HG02840 (cell line): ENCODE results near the gene SNX25.
A peak's percentile ranks its signal among the peaks of the same experiment; 100 is the strongest.
"Not testable (repeated sequence)": the region's sequence is repeated elsewhere in the genome, so short reads cannot be mapped to it uniquely, and the experiment has no call there.

Source experiments
- ATAC-seq: cut with Tn5 transposase; IDR thresholded peaks from one replicate; pipeline ENCODE4 v1.9.1; 2021; ENCODE audit warnings: mild to moderate bottlenecking, moderate library complexity, moderate number of reproducible peaks; ENCODE audit not compliant: unreplicated experiment, low FRiP score

The SNX25 gene

DNA sequence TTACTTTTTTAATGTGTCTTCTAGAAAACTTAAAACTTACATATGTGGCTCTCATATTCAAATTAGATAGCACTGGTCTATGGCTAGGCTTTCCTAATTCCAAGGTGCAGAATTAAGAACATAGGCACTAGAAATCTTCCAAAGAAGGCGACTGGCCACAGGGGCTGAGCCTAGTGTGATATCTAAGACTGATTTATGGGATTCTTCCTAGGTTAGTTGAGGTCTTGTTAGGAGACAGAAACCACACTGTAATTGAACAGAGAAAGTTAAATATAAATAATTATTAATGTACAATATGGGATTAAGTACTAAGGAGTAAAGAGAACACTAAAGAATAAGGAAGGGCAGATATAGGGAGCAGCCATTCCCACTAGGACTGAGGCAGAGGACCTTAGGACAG lies 48.3 kb downstream of the SNX25 start:
- no peak for ATAC-seq

DNA sequence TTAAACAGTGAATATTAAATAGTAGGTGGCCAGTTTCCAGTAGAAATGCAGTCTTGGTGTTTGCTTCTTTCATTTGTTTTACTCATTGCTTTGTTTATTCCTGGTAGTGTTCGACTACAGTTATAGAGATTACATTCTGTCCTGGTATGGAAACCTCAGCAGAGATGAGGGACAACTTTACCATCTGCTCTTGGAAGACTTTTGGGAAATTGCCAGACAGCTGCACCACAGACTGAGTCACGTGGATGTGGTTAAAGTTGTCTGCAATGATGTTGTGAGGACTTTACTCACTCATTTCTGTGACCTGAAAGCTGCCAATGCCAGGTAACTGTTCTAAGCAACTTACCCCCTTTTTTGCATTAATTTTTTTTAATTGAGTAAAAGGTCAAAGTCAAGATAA lies 49.3 kb downstream of the SNX25 start:
- ATAC-seq: not testable (repeated sequence)

DNA sequence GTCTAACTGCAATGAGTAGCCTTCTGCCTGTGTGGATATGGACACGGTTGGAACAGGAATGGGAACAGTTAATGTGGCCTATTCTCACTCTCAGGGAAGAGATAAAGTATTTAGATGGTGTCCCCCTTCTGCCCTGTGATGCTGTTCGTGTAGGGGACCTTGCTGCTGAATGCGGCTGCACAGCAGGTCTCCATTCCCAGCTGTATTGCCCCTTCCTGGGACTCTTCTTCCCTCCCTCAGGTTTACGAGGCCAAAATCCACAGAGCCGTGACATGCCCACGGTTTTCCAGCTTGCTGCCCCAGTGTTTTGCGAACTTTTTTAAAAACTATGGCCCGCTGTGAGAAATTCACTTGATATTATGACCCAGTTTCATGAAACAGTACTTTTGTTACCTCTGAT lies 50.3 kb downstream of the SNX25 start:
- no peak for ATAC-seq

DNA sequence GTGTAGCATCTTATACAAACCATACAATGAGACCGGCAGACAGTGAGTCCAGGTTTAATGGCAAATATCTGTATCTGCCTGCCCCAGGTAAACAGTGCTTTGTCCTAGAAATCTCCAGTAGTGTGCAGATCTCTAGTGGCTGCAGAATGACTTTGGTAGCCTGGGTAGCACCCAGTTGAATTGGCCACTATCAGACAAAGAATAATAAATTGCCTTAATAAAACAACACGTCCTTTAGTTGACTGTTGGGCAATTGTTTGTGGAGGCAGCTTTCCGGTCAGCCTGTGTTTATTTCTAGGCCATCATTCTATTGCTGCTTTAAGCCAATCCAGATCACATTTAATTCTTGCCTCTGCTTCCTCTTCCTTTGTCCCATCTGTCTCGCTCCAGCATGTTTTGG lies 52.5 kb downstream of the SNX25 start:
- no peak for ATAC-seq

DNA sequence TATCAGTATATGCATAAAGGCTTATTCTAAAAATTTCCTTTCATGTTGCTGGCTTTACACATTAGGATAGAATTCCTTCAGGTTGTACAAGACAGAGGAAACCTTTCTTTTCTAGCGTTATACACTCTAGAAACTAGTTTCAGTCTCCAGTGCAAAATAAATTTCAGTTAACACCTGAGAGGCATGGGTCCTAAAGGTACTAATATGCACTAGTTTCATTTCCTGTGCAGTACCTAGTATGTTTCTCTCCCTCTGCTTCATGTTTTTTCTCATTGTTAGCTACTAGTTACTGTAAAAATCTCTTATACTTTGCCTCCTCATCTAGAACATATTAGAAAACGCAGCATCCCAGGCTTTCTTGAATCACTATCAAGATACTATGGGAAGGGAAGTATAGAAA lies 54.0 kb downstream of the SNX25 start:
- peak; percentile 48 for ATAC-seq

DNA sequence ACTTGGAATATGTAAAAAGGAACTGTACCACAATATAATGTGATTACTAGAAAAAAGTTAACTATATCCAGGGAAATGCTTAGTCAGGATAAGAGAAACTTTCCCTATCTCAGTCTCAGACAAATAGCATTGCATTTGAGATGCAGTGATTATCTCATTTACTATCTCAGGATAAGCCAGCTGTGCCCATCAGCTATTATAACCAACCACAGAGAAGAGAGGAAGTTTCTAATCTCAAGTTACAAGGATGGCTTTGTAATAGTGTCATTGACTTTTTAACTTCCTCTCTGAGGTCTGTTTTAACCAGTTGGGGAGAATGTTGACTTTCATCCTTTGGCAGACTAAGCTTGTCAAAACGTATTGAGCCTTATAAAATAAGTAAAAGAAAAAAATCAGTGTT lies 56.5 kb downstream of the SNX25 start:
- ATAC-seq: peak; percentile 46

DNA sequence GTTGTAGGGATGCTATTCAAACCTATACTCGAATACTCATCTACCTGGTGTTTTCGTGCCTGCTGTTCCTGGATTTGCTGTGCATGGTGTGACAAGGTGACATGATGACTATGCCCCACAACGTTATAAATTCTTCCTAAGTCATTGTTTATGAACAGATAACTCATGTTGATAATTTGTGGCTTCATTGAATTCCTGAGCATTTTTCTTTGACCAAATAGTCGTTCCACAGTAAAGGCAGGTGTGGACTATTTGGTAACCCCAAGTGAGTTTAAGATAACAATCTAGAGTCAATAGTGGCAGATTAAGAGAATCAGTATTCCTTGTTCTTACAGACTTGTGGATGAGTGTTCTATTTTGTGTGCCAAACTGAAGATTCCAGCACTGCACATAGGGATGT lies 59.9 kb downstream of the SNX25 start:
- ATAC-seq: no peak

DNA sequence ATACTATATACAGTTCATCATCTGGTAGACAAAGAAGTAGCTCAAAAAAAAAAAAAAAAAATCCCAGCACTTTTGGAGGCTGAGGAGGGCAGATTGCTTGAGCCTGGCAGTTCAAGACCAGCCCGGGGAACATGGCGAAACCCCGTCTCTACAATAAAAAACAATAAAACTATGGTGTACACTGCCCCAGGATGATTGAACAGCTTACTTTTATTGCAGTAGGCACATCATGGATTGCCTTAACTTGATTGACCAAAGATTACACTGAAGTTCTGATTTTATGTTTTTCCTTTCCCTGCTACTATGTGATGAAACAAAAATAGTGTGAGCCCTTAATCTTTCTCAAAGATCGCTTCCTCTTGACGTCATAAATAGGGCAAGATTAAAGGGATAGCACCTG lies 60.6 kb downstream of the SNX25 start:
- ATAC-seq: no peak

DNA sequence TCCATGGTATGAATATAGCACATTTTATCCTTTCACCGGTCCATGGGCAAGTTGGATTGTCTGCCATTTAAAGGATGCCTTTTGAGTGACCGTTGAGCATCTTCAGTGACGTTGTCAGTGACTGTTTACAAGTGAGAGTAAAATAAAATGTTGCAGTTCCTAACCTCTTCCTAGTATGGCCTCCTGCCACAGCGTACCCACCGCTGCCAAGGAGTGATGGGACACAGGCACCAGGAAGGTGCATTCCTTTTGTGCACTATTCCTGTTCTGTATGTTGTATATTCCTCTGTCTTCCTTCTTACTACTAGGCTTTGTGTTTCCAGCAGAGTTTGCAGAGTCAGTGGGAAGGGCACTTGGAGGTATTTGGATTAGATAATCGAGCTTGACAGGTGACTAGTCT lies 61.5 kb downstream of the SNX25 start:
- no peak for ATAC-seq

DNA sequence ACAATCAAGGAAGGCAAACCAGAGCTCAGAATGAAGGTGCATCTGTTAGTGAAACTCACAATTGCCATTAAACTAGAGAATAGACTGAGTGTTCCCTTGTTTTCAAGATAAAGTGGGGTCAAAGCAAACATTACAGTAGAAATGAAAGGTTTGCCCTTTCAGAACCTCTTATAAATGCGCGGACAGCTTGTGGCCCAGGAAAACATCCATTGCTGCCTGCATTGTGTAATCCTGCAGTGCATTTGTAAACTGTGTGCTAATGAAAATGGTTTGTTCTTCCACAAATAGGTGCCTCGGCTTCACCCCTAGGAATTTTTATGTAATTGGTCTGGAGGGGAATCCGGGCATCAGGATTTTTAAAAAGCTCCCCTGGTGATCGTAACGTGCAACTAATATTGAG lies 62.8 kb downstream of the SNX25 start:
- ATAC-seq: no peak

DNA sequence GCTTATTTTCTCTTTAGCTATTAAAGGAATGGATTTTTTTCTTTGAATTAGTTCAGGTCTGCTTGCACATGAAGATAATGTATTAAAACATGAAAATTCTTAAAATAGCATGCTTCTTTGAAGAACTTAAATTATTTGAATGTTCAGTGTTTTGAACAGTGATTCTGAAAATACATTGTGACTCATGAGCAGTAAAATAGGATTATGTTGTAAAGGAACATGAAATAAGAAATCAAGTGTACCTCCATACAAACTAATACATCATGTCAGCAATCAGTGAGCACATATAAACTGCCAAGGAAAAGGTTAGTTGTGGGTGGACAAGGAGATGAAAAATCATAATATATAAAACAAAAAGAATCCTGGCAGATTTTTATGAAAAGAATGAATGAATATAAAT lies 66.1 kb downstream of the SNX25 start:
- no peak for ATAC-seq

DNA sequence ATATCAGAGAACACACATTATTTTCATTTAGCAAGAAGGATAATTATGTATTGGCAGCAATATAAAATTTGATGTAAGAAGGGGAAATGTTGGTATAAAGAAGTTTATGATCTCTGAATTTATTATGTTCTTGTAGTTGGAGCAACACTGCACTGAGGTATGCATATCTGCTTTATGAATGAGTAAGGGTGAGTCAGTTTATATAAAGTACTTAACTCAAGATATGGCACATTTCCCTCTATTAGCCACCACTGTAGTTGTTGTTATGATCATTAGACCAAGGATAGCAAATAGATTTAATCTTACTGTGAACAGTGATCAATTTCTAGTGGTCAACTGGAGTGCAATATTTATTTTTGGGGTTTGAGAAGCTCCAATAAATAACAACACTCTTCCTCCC lies 66.6 kb downstream of the SNX25 start:
- no peak for ATAC-seq

DNA sequence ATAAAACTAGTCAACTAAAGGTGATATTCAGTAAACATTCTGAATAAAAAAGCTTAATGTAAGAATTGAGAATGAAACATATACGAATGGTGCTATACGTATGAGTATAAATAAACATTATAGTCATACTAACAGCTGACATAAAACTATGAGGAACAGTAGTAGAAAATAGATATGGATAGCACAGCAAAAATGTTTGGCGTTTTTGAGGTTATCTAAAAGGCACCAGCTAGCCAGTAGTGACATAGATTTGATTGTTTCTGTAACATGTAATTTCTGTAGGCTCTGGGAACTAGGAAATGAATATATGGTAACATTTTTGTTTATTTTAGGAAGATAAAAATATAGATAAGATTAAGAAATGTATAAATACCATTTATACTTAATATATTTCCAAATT lies 69.3 kb downstream of the SNX25 start:
- ATAC-seq: no peak

DNA sequence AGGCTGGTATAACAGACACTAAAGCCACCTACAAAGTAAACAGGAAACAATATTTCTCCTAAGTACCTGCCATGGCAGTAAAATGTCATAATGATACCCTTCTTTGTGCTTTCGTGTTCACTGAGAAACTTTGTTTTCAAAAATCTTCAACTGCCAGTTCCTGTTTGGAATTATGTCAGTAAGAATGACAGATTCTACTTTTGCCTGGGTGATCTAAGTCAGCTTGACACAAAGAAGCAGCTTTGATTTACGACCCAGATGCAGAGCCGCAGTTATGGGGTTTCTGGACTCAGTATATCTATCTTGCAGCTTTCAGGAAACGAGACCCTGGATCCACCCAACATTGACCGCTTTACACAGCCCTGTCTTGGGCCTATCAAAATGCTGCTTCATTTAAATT lies 71.2 kb downstream of the SNX25 start:
- ATAC-seq: no peak

DNA sequence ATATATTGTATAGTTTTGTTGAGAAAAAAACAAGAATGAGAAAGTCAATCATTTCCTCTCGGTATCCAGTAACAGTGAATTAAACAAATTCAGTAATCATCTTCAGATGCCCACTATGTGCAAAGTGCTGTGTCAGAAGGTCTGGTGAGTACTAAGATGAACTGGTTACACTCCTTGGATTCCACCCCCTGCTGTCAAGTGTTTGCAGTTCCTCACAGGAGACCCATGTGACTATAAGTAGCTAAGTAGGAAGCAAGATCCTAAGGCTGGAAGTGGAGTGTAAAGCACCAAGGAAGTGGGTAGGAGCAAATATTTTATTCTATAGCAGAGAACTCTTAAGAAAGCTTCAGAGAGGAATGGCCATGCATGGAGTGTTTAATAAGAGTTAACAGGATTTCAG lies 73.6 kb downstream of the SNX25 start:
- ATAC-seq: no peak

DNA sequence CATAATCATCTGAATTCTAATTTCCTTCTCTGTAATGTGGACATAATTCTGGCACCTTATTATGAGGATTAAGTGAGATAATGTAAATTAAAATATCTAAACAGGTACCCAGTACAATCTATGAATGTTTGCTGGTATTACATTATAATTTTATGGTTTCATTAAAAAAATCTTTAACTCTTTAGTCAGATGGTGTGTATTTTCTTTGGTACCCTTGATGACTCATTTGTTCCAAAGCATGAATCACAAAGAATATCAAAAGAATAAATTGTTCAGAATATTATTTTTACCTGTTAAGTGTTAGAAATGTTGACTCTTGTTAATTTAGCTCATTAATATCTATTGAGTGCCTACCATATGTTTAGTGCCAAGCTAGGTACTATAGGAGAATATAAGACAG lies 74.3 kb downstream of the SNX25 start:
- no peak for ATAC-seq

DNA sequence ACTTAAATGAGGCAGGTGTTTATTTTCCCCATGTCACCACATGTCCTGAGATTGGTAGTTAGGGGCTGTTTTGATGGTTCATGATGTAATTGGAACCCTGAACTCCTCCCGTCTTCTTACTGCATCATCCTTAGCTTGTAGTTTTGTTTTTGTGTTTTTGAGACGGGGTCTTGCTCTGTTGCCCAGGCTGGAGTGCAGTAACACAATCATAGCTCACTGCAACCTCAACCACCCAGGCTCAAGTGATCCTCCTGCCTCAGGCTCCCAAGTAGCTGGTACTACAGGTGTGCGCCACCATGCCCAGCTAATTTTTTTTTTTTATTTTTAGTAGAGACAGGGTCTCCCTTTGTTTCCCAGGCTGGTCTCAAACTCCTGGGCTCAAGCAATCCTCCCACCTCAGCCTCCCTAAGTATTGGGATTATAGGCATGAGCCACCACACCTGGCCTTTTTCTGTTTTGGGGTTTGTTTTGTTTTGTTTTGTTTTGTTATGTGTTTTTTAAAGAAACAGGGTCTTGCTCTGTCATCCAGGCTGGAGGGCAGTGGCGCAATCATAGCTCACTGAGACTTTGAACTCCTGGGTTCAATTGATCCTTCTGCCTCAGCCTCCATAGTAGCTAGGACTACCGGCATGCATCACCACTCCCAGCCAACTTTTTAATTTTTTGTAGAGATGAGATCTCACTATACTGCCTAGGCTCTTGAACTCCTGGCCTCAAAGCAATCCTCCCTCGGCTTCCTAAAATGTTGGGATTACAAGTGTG lies 76.4 kb downstream of the SNX25 start:
- no peak for ATAC-seq

DNA sequence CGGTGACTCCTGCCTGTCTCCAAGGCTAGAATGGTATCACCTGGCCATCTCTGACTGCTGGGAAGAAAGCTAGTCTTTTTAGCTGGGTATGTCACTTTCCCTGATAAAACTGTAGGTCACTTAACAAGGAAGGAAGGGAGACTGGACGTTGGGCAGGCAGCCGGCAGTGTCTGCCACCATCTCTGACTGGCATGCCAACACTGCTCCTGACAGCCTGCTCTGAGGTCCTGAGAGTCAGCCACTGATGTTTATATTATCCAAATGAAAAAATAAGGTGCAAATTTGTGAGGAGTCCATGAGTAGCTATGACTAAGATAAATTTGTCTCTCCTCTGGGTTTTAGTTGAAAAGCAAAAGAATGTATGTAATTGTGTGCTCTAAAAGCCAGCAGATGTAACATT lies 77.2 kb downstream of the SNX25 start:
- ATAC-seq: no peak

DNA sequence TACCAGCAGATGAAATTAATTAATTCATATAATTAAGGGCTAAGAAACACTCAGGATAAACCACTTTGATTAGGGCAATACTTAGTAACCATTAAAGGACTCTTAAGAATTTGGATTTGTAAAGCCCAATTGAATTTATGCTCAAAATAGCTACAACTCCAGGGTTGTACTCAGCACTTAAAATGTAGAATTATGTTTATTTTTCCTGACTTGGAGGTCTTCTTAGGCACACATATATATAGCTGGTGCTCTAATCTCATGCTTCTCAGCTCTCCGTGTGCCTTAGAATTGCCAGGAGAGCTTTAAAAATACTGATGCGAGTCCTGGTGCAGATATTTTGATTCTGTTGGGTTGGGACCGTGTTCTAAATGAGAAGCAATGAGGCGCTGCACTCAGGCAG lies 77.6 kb downstream of the SNX25 start:
- ATAC-seq: no peak

DNA sequence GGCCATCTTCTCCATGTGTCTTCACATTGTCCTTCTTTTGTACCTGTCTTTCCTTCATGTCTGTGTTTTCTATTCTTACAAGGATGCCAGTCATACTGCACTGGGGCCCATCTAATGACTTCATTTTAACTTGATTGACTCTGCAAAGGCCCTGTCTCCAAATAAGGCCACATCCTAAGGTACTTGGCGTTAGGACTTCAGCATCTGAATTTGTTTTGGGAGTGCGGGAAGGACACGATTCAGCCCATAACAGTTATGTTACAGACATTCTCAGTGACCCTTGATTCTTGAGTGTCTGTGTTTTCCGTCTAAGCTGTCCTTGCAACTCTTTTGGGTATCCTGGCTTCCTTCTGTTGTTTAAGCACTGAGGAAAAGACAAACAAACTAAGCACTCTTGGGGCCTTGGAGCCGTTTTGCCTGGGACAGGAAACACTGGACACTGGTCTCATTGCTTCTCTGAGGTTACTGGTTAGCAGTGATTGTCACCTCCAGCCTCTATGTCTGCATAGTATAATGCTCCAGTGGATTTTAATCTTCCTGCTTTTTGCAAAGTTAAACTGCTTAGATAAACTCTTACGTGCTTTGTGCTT lies 80.7 kb downstream of the SNX25 start:
- ATAC-seq: no peak

DNA sequence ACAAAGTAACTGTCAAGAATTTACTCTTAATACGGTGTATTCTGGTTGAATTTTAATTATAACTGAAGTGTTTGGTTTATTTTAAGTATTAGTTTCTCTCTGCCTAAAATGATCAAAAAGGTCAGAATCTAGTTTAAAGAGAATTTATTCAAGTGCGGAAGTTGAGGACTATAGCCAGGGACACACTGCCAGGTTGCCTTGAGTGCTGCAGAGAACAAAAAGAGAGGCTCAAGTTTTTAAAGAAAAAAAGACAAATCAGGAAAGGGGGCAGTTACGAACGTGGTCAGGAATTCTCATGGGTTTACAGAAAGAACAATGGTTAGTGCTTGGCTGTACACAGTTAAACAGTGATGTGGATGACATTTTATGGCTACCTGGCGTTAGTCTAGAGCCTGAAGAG lies 81.3 kb downstream of the SNX25 start:
- no peak for ATAC-seq

DNA sequence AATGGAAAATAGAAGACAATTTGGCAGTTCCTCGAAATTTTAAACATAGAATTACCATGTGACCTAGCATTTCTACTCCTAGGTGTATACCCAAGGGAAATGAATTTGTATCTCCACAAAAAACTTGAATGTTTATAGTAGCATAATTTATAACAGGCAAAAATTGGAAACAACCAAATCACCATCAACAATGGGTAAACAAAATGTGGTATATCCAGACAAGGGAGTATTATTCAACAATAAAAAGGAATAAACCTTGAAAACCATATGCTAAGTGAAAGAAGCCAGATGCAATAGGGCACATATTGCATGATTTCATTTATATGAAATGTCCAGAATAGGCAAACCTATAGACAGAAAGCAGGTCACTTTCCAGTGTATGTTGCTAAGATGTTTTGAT lies 83.8 kb downstream of the SNX25 start:
- ATAC-seq: no peak
